Right atrium auricular region (tissue), 2 donors: ENCODE data around the gene BRIP1. TPM values are rescaled to one million over a fixed set of nuclear protein-coding genes. Genes with fewer than 3 reads are reported as not detected.

Experiments used
- DNase-seq: peaks from one replicate; pipeline ENCODE4 v3.0.0-alpha.2; 2019; ENCODE audit warnings: low spot score
- H3K27ac ChIP-seq, 2 donors: fragments of 200-600 bp; sonication (generic); 1 replicate in 1 of 2; 2 replicates in 1 of 2; pipeline ENCODE4 v1.5.1; 2016 to 2019
- H3K27me3 ChIP-seq, 2 donors: fragments of 200-600 bp; sonication (generic); one replicate each; pipeline versions ENCODE4 v1.5.1 to v1.6.0; 2017 to 2019
- H3K36me3 ChIP-seq: fragments of 200-600 bp; sonication (generic); one replicate; pipeline ENCODE4 v1.5.1; 2016
- H3K4me1 ChIP-seq, 2 donors: fragments of 200-600 bp; sonication (generic); one replicate each; pipeline versions ENCODE4 v1.5.1 to v1.6.0; 2017 to 2019
- H3K4me3 ChIP-seq, 2 donors: fragments of 200-600 bp; sonication (generic); 1 replicate in 1 of 2; 2 replicates in 1 of 2; pipeline ENCODE4 v1.5.1; 2017 to 2019; ENCODE audit warnings: mild to moderate bottlenecking in 1 of 2, moderate library complexity in 1 of 2
- H3K9me3 ChIP-seq, 2 donors: fragments of 200-600 bp; sonication (generic); one replicate each; pipeline ENCODE4 v1.5.1; 2019
- total RNA-seq, 2 donors: library from RNA; depleted of rRNA; stranded (reverse); fragments of >200 nt; gene quantifications; one replicate each; pipeline ENCODE4 v1.1.0, GENCODE V29; 2016
- TF ChIP-seq, protein P1 (sequence below), 2 donors: fragments of 200-600 bp; sonication (generic); IDR thresholded peaks; one replicate each; pipeline ENCODE4 v1.5.1; 2019; ENCODE audit warnings: antibody characterized with exemption in 2 of 2

BRIP1 gene
- total RNA-seq, 2 donors from 2014 or later: not detected

GRCh38 chr17:61638087-61638486 lies 225.2 kb downstream of the BRIP1 start:
- Histone ChIP-seq H3K4me3 (no peak overlapping the region), H3K36me3 (no peaks in the 10 kb centered on the region), H3K27me3 (no peaks in the 10 kb centered on the region), H3K27ac (no peak overlapping the region), H3K4me1 (no peaks in the 10 kb centered on the region), H3K9me3 (peaks cover 0 to 12% of the 10 kb centered on the region in 2 donors)
- DNase-seq: no peak
- TF ChIP-seq, protein P1, sequence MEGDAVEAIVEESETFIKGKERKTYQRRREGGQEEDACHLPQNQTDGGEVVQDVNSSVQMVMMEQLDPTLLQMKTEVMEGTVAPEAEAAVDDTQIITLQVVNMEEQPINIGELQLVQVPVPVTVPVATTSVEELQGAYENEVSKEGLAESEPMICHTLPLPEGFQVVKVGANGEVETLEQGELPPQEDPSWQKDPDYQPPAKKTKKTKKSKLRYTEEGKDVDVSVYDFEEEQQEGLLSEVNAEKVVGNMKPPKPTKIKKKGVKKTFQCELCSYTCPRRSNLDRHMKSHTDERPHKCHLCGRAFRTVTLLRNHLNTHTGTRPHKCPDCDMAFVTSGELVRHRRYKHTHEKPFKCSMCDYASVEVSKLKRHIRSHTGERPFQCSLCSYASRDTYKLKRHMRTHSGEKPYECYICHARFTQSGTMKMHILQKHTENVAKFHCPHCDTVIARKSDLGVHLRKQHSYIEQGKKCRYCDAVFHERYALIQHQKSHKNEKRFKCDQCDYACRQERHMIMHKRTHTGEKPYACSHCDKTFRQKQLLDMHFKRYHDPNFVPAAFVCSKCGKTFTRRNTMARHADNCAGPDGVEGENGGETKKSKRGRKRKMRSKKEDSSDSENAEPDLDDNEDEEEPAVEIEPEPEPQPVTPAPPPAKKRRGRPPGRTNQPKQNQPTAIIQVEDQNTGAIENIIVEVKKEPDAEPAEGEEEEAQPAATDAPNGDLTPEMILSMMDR (IDR thresholded peaks at IDR 0.05): no peak

- no peak for DNase-seq
- Histone ChIP-seq H3K4me3 (no peak overlapping the region), H3K36me3 (no peaks in the 10 kb centered on the region), H3K9me3 (peaks cover 0 to 12% of the 10 kb centered on the region in 2 donors), H3K27me3 (no peaks in the 10 kb centered on the region), H3K4me1 (no peaks in the 10 kb centered on the region), H3K27ac (no peak overlapping the region)
- TF ChIP-seq, protein P1 (IDR thresholded peaks at IDR 0.05): peak in 1 of 2 donors; percentile 41
Observed at GRCh38 chr17:61635913-61636432, 227.4 kb downstream of the BRIP1 start.

GRCh38 chr17:61634942-61635538 lies 228.3 kb downstream of the BRIP1 start:
- TF ChIP-seq, protein P1 (IDR thresholded peaks at IDR 0.05): no peak
- H3K27ac ChIP-seq: no peak overlapping the region
- no peak for DNase-seq
- no peaks in the 10 kb centered on the region for H3K4me1 ChIP-seq
- H3K9me3 ChIP-seq: peaks cover 0 to 12% of the 10 kb centered on the region in 2 donors
- no peaks in the 10 kb centered on the region for H3K27me3 ChIP-seq
- H3K36me3 ChIP-seq: no peaks in the 10 kb centered on the region
- H3K4me3 ChIP-seq: no peak overlapping the region

DNA sequence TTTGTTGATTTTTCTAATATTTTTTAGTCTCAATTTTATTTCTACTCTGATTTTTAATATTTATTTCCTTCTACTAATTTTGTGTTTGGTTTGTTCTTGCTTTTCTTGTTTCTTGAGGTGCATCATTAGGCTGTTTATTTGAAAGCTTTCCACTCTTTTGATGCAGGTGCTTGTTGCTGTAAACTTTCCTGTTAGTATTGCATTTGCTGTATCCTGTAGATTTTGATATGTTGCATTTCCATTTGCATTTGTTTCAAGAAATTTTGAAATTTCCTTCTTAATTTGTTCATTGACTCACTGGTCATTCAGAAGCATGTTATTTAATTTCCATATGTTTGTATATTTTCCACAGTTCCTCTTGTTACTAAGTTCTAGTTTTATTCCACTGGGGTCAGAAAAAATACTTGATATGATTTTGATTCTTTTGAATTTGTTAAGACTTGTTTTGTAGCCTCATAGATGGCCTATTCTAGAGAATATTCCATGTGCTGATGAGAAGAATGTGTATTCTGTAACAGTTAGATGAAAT lies 229.3 kb downstream of the BRIP1 start:
- H3K27me3 ChIP-seq: no peaks in the 10 kb centered on the region
- no peak overlapping the region for H3K27ac ChIP-seq
- H3K4me3 ChIP-seq: no peak overlapping the region
- no peaks in the 10 kb centered on the region for H3K36me3 ChIP-seq
- TF ChIP-seq, protein P1 (IDR thresholded peaks at IDR 0.05): no peak
- peaks cover 0 to 12% of the 10 kb centered on the region in 2 donors for H3K9me3 ChIP-seq
- no peak for DNase-seq
- H3K4me1 ChIP-seq: no peaks in the 10 kb centered on the region

- Histone ChIP-seq H3K27ac (no peak overlapping the region), H3K4me3 (no peak overlapping the region), H3K36me3 (no peaks in the 10 kb centered on the region), H3K27me3 (no peaks in the 10 kb centered on the region), H3K9me3 (peaks cover 0 to 12% of the 10 kb centered on the region in 2 donors), H3K4me1 (no peaks in the 10 kb centered on the region)
- TF ChIP-seq, protein P1 (IDR thresholded peaks at IDR 0.05): no peak
- no peak for DNase-seq
Observed at GRCh38 chr17:61632826-61633225, 230.5 kb downstream of the BRIP1 start.
